ENCODE results near the gene SAMD13. TPM values are rescaled to one million over a fixed set of nuclear protein-coding genes. Genes with fewer than 3 reads are reported as not detected.

Gene SAMD13
- total RNA-seq, 6 experiments from 2014 or later = 0.40 to 0.68 (median 0.47) TPM; not detected in 3

DNA sequence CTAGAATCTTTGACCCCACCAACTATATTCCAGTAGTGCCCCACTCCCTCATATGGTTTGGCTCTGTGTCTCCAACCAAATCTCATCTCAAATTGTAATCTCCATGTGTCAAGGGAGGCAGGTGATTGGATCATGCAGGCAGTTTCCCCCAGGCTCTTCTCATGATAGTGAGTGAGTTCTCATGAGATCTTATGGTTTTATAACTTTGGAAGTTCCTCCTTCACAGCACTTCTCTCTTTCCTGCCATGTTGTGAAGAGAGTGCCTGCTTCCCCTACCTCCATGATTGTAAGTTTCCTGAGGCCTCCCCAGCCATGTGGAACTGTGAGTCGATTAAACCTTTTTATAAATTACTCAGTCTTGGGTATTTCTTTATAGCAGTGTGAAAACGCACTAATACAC is 7.7 kb upstream of the SAMD13 start:
- Histone ChIP-seq H3K27me3 (no peaks in the 10 kb centered on the region), H3K4me3 (no peak overlapping the region), H3K9me3 (no peaks in the 10 kb centered on the region), H3K27ac (no peak overlapping the region), H3K36me3 (no peaks in the 10 kb centered on the region), H3K4me1 (no peaks in the 10 kb centered on the region)
- TF ChIP-seq POLR2A (IDR thresholded peaks at IDR 0.05) = no peak
- TF ChIP-seq, protein P1, sequence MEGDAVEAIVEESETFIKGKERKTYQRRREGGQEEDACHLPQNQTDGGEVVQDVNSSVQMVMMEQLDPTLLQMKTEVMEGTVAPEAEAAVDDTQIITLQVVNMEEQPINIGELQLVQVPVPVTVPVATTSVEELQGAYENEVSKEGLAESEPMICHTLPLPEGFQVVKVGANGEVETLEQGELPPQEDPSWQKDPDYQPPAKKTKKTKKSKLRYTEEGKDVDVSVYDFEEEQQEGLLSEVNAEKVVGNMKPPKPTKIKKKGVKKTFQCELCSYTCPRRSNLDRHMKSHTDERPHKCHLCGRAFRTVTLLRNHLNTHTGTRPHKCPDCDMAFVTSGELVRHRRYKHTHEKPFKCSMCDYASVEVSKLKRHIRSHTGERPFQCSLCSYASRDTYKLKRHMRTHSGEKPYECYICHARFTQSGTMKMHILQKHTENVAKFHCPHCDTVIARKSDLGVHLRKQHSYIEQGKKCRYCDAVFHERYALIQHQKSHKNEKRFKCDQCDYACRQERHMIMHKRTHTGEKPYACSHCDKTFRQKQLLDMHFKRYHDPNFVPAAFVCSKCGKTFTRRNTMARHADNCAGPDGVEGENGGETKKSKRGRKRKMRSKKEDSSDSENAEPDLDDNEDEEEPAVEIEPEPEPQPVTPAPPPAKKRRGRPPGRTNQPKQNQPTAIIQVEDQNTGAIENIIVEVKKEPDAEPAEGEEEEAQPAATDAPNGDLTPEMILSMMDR (IDR thresholded peaks at IDR 0.05) = no peak
- intact Hi-C loops (cut with DNase I) = no loop called here
- 48% methylated on average over 2 of the region's 2 CpGs for WGBS (ENCODE audit: insufficient coverage, low coverage, low lambda C conversion rate, missing lambda C conversion rate)
- no peak for ATAC-seq
- no peak for DNase-seq

DNA sequence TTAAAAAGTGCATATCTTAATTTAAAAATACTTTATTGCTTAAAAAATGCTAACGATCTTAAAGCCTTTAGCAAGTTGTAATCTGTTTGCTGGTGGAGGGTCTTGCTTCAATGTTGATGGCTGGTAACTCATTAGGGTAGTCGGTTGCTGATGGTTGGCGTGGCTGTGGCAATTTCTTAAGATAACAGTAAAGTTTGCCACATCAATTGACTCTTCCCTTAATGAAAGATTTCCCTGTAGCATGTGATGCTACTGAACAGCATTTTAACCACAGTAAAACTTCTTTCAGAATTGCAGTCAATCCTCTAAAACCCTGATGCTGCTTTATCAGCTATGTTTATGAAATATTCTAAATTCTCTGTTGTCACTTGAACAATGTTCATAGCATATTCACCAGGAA is 6.8 kb upstream of the SAMD13 start:
- Histone ChIP-seq H3K36me3 (no peaks in the 10 kb centered on the region), H3K27me3 (no peaks in the 10 kb centered on the region), H3K4me1 (no peaks in the 10 kb centered on the region), H3K4me3 (no peak overlapping the region), H3K9me3 (no peaks in the 10 kb centered on the region), H3K27ac (no peak overlapping the region)
- no peak for ATAC-seq
- no peak for DNase-seq
- TF ChIP-seq, protein P1 (IDR thresholded peaks at IDR 0.05) = no peak
- no peak for TF ChIP-seq POLR2A (IDR thresholded peaks at IDR 0.05)
- intact Hi-C loops (cut with DNase I) = no loop called here
- 76% methylated on average over 3 of the region's 3 CpGs for WGBS (ENCODE audit: insufficient coverage, low coverage, low lambda C conversion rate, missing lambda C conversion rate)

DNA sequence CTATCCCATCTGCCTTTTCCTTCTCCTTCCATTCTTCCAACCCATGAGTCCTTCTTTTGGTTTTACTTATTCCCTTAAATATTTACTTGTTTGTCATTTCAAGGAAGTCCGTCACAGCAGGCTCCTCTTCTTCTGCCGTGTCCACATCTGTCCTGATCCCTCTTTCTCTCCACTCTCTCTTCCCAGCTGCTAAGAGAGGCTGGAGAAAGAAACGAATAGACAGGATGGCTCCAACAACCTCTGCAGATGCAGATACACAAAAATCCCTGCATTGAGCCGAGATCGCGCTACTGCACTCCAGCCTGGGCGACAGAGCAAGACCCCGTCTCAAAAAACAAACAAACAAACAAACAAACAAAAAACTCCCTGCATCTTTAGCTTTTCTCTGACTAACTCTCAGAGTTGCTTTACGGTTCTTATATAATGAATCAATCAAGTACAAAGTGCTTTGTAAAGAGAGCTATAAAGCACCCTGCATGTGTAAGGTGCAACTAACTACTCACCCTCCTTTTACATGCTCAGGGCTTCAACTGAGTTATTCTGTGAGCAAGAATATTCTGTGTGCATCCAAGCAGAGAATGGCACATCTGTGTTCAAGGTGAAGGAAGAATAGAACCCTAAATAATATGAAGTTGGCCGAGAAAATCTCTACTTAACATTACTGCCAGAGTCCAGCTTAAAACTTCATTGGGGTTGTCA is 3.8 kb upstream of the SAMD13 start:
- Histone ChIP-seq H3K27me3 (no peaks in the 10 kb centered on the region), H3K4me1 (peaks cover 0 to 7% (median 0%) of the 10 kb centered on the region in 4 donors), H3K27ac (peak overlapping the region in 1 of 3 donors; percentile 73), H3K36me3 (no peaks in the 10 kb centered on the region), H3K9me3 (no peaks in the 10 kb centered on the region), H3K4me3 (peak overlapping the region; percentile 75 to 92 (median 82))
- intact Hi-C loops (cut with DNase I) = no loop called here
- WGBS (ENCODE audit: insufficient coverage, low coverage, low lambda C conversion rate, missing lambda C conversion rate) = 66% methylated on average over 10 of the region's 10 CpGs
- TF ChIP-seq, protein P1 (IDR thresholded peaks at IDR 0.05) = no peak
- no peak for TF ChIP-seq POLR2A (IDR thresholded peaks at IDR 0.05)
- DNase-seq (no peak), ATAC-seq (no peak)

DNA sequence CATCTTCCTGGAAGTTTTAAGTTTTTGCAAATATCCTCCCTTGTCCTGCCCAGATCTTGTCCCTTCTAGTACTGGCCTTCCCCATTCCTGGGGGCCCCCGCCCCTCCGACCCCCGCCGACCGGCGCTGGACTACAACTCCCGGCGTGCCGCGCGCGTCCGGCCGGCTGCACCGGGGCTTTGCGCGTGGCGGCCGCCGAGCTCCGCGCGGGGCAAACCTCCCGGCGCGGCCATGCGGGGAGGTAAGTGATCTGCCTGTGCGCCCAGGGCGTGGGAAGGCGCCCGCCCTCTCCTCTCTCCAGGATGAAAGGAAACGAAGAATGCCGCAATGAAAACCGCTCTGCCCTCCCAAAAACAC is 3.2 kb upstream of the SAMD13 start:
- TF ChIP-seq, protein P1 (IDR thresholded peaks at IDR 0.05) = no peak
- peak; percentile 56 for TF ChIP-seq POLR2A (IDR thresholded peaks at IDR 0.05)
- peak; percentile 77 to 87 (median 86) for ATAC-seq
- peak; percentile 64 to 73 (median 70) for DNase-seq
- Histone ChIP-seq H3K27ac (peak overlapping the region; percentile 51 to 73 (median 62)), H3K4me1 (peaks cover 0 to 7% (median 0%) of the 10 kb centered on the region in 4 donors), H3K9me3 (no peaks in the 10 kb centered on the region), H3K36me3 (no peaks in the 10 kb centered on the region), H3K27me3 (no peaks in the 10 kb centered on the region), H3K4me3 (peak overlapping the region; percentile 75 to 92 (median 82))
- intact Hi-C loops (cut with DNase I) = no loop called here
- 0% methylated on average over 24 of the region's 34 CpGs for WGBS (ENCODE audit: insufficient coverage, low coverage, low lambda C conversion rate, missing lambda C conversion rate)

Measured in right lobe of liver (tissue), 6 donors.